Prostate gland (tissue), 1 donor: ENCODE results near the gene REPIN1.

Experiments used
- POLR2A ChIP-seq: fragments of 450-650 bp; IDR thresholded peaks from one replicate; pipeline ENCODE4 v1.6.1; 2016; ENCODE audit warnings: antibody characterized with exemption, mild to moderate bottlenecking
- POLR2AphosphoS5 ChIP-seq: sonication (generic); formaldehyde crosslinking; IDR thresholded peaks from one replicate; pipeline ENCODE4 v1.6.1; 2017; ENCODE audit warnings: antibody characterized with exemption

DNA sequence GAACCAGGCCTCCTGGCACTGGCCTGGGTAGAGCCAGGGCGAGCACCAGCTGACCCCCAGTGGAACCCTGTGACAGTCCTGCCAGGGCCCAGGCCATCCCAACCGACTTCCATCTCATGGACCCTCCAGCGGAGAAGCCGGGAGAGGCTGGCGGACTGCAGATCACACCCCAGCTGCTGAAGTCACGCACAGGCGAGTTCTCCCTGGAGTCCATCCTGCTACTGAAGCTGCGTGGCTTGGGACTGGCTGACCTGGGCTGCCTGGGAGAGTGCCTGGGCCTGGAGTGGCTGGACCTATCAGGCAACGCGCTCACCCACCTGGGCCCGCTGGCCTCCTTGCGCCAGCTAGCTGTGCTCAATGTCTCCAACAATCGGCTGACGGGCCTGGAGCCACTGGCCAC lies 31.9 kb upstream of the REPIN1 start:
- TF ChIP-seq POLR2A (no peak), POLR2AphosphoS5 (no peak)
